GM18951 (cell line): ENCODE data around the gene CAMTA1.

Experiments
- POLR2A ChIP-seq: IDR thresholded peaks from 4 replicates; pipeline ENCODE4 v1.6.1; 2011; ENCODE audit warnings: mild to moderate bottlenecking; ENCODE audit not compliant: insufficient read length, insufficient read depth; ENCODE audit errors: extremely low read depth
- in situ Hi-C: fragments of 300-500 bp; cut with MboI; formaldehyde crosslinking; loops from one replicate; pipeline ENCODE4 v1.12.0; 2022; ENCODE audit warnings: low sequenced_read_pairs, mixed read lengths, inconsistent platforms; ENCODE audit not compliant: unreplicated experiment

The CAMTA1 gene

GRCh38 chr1:7608628-7609305 is 823.5 kb downstream of the CAMTA1 start:
- in situ Hi-C loops: no loop called here
- no peak for TF ChIP-seq POLR2A

DNA sequence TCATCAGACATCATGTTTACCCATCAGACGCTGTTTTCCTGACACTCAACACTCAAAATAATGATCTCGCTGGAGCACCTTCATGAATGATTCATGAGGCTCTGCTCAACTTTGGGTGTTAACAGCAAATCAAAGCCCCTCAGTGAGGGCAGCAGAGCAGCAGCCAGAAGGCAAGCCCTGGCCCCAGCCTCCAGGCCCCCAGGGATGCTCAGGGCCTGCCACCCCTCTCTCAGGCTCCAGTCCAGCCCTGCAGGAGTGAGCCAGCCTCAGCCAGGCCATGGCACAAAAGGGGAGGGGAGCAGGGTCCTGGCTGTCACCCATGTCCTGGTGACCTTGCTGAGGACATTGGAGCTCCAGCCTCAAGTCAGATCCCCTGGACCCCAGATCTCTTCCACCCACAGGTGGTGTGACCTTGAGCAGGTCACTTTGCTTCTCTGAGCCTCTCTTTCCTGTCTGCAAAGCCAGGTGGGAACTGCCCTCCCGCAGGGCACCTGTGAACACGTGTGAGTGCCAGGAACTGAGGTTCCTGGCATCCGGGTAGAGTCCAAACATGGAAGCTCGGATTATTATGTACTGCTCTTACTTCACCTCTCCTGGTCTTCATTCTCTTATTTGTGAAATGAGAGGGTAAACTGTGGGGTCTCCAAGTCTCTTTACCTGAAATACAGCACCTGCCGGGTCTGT is 824.2 kb downstream of the CAMTA1 start:
- in situ Hi-C loops: no loop called here
- TF ChIP-seq POLR2A: no peak

- in situ Hi-C loops: no loop called here
These were observed 825.0 kb downstream of the CAMTA1 start for GRCh38 chr1:7610106-7610731.

GRCh38 chr1:7610936-7611335 is 825.7 kb downstream of the CAMTA1 start:
- in situ Hi-C loops: no loop called here

More at GRCh38 chr1:7610106-7610731, 825.0 kb downstream of the CAMTA1 start:
- no peak for TF ChIP-seq POLR2A

DNA sequence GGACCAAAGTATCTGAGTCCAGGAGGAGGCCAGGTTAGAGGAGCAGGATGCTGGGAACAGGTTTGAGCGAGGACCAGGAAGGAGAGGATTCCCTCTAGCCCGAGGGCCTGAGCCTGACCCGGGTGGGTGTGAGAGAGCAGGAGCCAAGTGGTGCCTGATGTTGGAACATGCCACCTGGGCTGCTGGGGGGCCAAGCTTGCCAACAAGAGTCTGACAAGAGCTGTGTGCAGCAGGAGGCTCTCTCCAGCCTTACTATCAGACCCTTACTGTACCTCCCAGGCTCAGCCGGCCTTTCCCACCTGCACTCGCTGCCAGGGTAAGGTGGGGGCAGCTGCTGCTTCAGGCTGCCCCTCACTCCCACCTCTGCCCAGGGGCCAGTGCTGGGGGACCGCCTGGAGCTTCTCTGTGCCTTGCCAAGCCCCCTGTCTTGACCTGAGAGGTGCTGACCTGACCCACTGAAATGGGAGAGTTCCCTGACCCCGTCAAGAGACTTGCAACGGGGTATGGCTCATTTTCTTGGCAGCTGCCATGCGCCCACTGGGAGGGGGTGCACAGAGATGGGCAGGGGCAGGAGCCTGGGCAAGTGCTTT is 826.3 kb downstream of the CAMTA1 start:
- no peak for TF ChIP-seq POLR2A
- in situ Hi-C loops: no loop called here

More at GRCh38 chr1:7610936-7611335, 825.7 kb downstream of the CAMTA1 start:
- no peak for TF ChIP-seq POLR2A

DNA sequence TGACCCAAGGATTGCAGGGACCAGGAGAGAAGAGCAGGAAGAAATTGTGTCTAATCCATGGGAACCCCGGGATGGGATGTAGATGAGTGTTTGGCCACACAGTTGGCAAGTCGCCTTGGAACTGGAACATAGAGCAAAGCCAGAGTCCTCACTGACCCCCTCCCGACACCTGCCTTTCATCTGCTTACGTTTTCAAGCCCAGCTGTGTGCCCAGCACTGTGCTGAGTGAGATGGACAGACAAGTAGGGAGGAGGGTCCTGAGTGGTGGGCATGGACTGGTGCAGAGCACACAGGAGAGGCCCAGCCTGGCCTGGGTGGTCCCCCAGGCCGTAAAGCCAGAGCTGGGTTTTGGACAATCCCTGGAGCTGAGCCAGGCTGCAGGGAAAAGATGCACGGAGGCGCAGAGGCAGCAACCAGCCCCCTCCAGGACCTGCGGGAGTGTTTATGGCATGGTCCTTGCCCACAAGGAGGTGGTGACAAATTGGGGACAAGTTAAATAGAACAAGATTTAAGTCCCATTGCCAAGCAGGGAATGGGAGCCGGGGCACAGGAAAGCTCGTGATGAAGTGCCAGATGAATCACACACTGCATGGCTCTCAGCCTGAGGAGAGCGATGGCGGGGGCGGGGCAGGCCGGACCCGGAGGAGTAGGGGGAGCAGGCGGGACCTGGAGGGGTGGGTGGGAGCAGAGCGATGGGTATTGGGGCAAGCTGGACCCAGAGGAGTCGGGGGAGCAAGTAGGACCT is 828.0 kb downstream of the CAMTA1 start:
- in situ Hi-C loops: no loop called here
- TF ChIP-seq POLR2A: no peak

DNA sequence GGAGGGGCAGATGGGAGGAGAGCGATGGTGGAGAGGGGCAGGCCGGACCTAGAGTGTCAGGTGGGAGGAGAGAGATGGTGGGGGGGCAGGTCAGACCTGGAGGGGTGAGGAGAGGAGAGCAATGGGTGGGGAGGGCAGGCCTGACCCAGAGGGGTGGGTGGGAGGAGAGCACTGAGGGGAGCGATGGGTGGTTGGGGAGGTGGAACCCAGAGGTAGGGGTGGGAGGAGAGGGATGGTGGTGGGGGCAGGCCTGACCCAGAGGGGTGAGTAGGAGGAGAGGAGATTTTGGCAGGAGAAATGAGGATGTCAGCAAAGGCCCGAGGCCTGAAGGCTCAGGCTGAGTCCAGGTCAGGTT is 828.6 kb downstream of the CAMTA1 start:
- in situ Hi-C loops: no loop called here
- no peak for TF ChIP-seq POLR2A

- in situ Hi-C loops: no loop called here
- no peak for TF ChIP-seq POLR2A
These were observed 829.4 kb downstream of the CAMTA1 start for GRCh38 chr1:7614576-7615074.

DNA sequence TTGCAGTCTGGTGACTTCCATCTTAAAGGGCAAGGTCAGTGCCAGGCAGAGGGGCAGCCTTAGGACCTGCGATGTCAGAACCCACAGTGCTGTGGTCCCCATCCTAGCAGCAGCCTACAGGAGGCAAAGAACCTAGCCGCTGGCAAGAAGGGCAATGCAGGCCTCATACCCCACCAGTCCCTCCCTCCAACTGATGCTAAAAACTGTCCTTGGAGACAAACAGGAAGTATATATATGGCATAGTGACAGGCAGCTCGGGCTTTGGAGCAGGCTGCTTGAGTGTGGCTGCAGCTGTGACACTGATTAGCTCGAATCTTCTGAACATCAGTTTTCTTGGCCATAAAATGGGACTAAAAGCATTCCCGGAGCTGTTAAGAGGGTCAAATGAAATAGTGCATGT is 829.9 kb downstream of the CAMTA1 start:
- in situ Hi-C loops: no loop called here

DNA sequence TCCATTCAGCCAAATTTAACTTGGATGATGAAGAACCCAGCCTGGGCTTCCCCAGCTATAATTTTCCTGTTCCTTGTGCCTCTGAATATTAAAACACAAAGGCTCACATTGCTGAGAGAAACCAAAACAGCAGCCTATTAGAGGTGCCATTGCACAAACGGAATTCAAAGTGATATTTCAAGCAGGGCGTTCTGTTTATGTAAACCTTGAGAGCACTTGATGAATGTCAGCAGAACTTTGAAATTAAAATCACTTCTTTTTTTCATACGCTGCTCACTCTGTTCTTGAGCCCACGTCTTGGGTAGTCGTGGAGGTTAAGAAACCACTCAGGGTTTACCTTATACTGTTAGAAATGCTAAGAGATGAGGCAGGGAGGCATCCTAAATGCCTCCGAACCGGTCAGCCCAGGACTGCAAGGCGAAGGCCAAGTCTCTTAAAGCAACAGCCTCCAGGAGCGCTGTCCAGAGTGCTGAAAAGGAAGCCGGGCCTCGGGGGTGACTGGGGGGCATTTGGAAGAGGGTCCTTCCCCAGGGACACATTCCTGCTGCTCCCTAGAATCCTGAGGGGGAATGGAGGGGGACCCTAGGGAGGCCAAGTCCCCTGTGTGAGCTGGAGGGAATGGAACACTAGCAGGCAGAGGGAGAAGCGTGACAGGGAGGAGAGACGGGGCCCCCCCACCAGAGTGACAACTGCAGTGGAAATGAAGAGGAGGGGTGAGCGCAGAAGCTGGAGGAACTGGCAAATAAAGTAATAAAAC is 831.0 kb downstream of the CAMTA1 start:
- in situ Hi-C loops: no loop called here
- no peak for TF ChIP-seq POLR2A

More for the DNA sequence above, 829.9 kb downstream of the CAMTA1 start:
- TF ChIP-seq POLR2A: no peak

DNA sequence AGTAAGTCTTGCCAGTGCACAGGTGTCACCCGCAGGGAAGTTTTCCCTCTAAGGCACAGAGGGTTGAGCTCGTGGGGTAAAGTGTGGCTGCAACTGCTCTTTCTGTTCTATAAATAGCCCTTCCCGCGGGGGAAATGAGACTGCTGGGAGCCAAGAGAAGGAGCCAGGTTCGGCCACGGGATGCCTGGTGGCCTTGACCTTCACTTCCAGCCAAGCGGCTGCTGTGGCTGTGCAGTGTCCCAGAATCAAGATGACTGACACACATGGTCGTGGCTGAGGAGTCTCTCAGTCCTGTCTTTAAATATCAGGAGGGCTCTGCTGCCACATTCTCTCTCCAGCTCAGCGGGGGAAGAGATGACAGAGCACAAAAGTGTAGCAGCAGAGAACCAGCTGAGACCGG is 831.7 kb downstream of the CAMTA1 start:
- no peak for TF ChIP-seq POLR2A
- in situ Hi-C loops: no loop called here

DNA sequence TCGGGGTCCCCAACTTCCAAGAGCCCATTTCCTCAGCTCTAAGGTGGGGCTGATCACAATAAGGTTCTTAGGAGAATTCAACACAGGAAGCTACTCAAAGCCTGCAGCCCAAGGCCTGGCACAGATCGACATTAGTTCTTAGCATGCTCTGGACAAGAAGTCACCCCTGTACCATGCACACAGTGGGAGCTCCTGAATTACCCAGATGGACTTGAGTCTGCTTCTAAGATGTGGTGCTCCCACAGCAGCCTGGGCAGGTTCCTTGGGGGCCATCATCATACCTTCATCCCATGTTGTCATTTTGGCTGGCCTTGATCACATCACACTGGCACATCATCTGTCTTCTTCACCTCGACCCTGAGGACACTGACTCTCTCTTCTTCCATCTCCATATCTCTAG is 832.6 kb downstream of the CAMTA1 start:
- in situ Hi-C loops: no loop called here

More for the DNA sequence above, 832.6 kb downstream of the CAMTA1 start:
- TF ChIP-seq POLR2A: no peak
